Measurements from ENCODE around the gene USP40.

Gene USP40

DNA sequence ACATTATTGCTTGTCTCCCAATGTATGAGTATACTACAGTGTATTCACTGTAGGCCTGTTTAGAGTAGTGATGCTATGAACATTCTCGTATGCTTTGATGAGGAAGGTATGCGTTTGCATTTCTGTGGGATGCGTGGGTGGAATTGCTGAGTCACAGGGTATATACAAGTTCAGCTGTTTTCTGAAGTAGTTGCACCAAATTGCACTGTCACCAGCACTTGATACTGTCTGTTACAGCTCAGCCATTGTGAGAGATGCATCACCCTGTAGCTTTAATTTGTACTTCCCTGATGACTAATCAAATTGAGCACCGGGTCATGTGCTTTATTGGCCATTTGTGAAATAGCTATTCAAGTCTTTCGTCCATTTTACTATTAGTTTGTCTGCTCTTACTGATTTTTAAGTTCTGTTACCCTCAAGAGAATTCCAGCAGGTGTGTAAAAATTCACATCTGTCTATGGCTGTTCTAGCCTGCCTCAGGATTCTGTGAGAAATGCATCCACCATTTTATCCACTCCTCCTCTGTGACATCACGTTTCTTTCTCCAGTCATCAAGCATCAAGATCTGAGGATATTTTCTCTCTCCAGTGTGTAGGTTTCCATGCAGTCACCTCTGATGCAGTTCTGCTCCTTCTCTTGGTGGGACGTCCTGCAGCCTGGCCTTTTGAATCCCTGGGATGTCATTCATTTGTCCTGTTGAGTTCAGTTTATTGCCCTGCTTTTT lies 139.8 kb downstream of the USP40 start:
- DNase-seq (ENCODE audit: low read depth, low spot score): no peak

All from ELF-1 (cell line).